HepG2 (cell line): Measurements from ENCODE around the gene EFNA3. TPM values are rescaled to one million over a fixed set of nuclear protein-coding genes. Genes with fewer than 3 reads are reported as not detected.

ENCODE experiments used
- ATAC-seq: fragments of 200-7000 bp; cut with Tn5 transposase; 3 replicates; pipeline ENCODE4 v1.9.1; 2020; ENCODE audit warnings: mild to moderate bottlenecking, moderate library complexity
- BruUV-seq: library from RNA; stranded (reverse); fragments of 400-500 nt; replicated peaks from 2 replicates; lab custom pipeline; 2021; lab: Mats Ljungman, UMichigan
- CTCF ChIA-PET: fragments of 300-600 bp; formaldehyde crosslinking; extraction: SDS; loops from one replicate; lab custom pipeline; 2021; ENCODE audit warnings: low total read pairs, inconsistent platforms, low intra/inter-chr PET ratio; lab: Yijun Ruan, JAX
- POLR2A ChIA-PET: fragments of 350-600 bp; sonication (Branson Sonifier 250); formaldehyde crosslinking; loops from one replicate; lab custom pipeline; 2020; ENCODE audit warnings: antibody characterized with exemption, inconsistent platforms; lab: Yijun Ruan, JAX
- DNase-seq: peaks from one replicate; pipeline ENCODE4 v3.0.0-alpha.2; 2015; ENCODE audit warnings: low spot score
- FAIRE-seq: peaks from 3 replicates; lab custom pipeline; 2011; peaks lifted over from hg19 to GRCh38; lab: Jason Lieb, UNC
- H2AFZ ChIP-seq: one replicate; pipeline ENCODE4 v1.6.1; 2011; ENCODE audit warnings: low read length, inconsistent platforms
- H3K27ac ChIP-seq: fragments of 300-600 bp; 3 replicates; pipeline ENCODE4 v1.8.0; 2011; ENCODE audit warnings: mixed run types, mild to moderate bottlenecking, mixed read lengths, low read length, inconsistent platforms; ENCODE audit not compliant: insufficient read depth; ENCODE audit errors: extremely low read length
- H3K27me3 ChIP-seq, 2 experiments: fragments of 200-600 bp in 1 of 2; 2 replicates in 1 of 2; 3 replicates in 1 of 2; pipeline versions ENCODE4 v1.6.0 to v1.8.0; 2011; ENCODE audit warnings: low read length in 2 of 2, mild to moderate bottlenecking in 2 of 2, moderate library complexity in 2 of 2, inconsistent platforms in 1 of 2; ENCODE audit not compliant: insufficient read depth in 2 of 2, control insufficient read depth in 1 of 2
- H3K36me3 ChIP-seq, 2 experiments: fragments of 200-600 bp in 1 of 2; replicated peaks in 1 of 2; 2 replicates in 1 of 2; 3 replicates in 1 of 2; pipeline versions ENCODE4 v1.5.1 to v1.8.0; 2011; ENCODE audit warnings: low read length in 2 of 2, inconsistent platforms in 1 of 2; ENCODE audit not compliant: insufficient read depth in 2 of 2, control insufficient read depth in 1 of 2
- H3K4me1 ChIP-seq: 2 replicates; pipeline ENCODE4 v1.5.1; 2012; ENCODE audit warnings: low read length, inconsistent platforms; ENCODE audit not compliant: insufficient read depth
- H3K4me2 ChIP-seq: 2 replicates; pipeline ENCODE4 v1.6.0; 2011; ENCODE audit warnings: low read depth, low read length, inconsistent platforms
- H3K4me3 ChIP-seq, 3 experiments: fragments of 200-600 bp in 1 of 3; sonication (generic), shearing (Covaris generic) in 1 of 3; replicated peaks in 1 of 3; 2 replicates each; pipeline ENCODE4 v1.5.1; 2011 to 2016; ENCODE audit warnings: low read length in 3 of 3, inconsistent platforms in 2 of 3, low read depth in 2 of 3, mild to moderate bottlenecking in 2 of 3, control low read depth in 1 of 3, mixed read lengths in 1 of 3; ENCODE audit not compliant: insufficient read depth in 1 of 3
- H3K79me2 ChIP-seq: one replicate; pipeline ENCODE4 v1.6.1; 2011; ENCODE audit warnings: low read length, inconsistent platforms; ENCODE audit not compliant: insufficient read depth
- H3K9ac ChIP-seq: 2 replicates; pipeline ENCODE4 v1.6.0; 2011; ENCODE audit warnings: mild to moderate bottlenecking, low read depth, low read length, inconsistent platforms; ENCODE audit not compliant: insufficient read depth
- H3K9me3 ChIP-seq: 2 replicates; pipeline ENCODE4 v1.5.1; 2012; ENCODE audit warnings: mild to moderate bottlenecking, low read length
- H4K20me1 ChIP-seq: 2 replicates; pipeline ENCODE4 v1.6.0; 2011; ENCODE audit warnings: inconsistent platforms, mild to moderate bottlenecking, low read length, moderate library complexity; ENCODE audit not compliant: insufficient read depth
- AGO2 ChIP-seq: fragments of 200-400 bp; formaldehyde crosslinking; optimal IDR thresholded peaks from 2 replicates; pipeline ENCODE3; 2017; ENCODE audit warnings: mild to moderate bottlenecking, low read depth, low read length, moderate library complexity
- AKAP8 ChIP-seq: sonication (generic); formaldehyde crosslinking; IDR thresholded peaks from 2 replicates; pipeline ENCODE4 v1.5.1; 2020; ENCODE audit warnings: mild to moderate bottlenecking, missing genetic modification reagents
- ERF ChIP-seq: IDR thresholded peaks from 2 replicates; pipeline ENCODE4 v1.6.1; 2018; ENCODE audit warnings: missing biosample characterization, missing genetic modification reagents
- ESRRA ChIP-seq: sonication (generic); formaldehyde crosslinking; IDR thresholded peaks from 2 replicates; pipeline ENCODE4 v1.5.1; 2020; ENCODE audit warnings: mild to moderate bottlenecking, low read depth, missing genetic modification reagents
- ETS1 ChIP-seq: sonication (generic); formaldehyde crosslinking; IDR thresholded peaks from 2 replicates; pipeline ENCODE4 v1.4.0; 2020; ENCODE audit warnings: missing genetic modification reagents
- RFXAP ChIP-seq: sonication (generic); formaldehyde crosslinking; IDR thresholded peaks from 2 replicates; pipeline ENCODE4 v1.4.0; 2020; ENCODE audit warnings: missing genetic modification reagents, borderline replicate concordance
- SATB2 ChIP-seq: sonication (generic); formaldehyde crosslinking; IDR thresholded peaks from 2 replicates; pipeline ENCODE4 v1.5.0; 2020; ENCODE audit warnings: missing genetic modification reagents
- TRAFD1 ChIP-seq: sonication (generic); formaldehyde crosslinking; IDR thresholded peaks from 2 replicates; pipeline ENCODE4 v1.5.1; 2020; ENCODE audit warnings: missing genetic modification reagents, mild to moderate bottlenecking, borderline replicate concordance
- ZBTB4 ChIP-seq: sonication (generic); formaldehyde crosslinking; IDR thresholded peaks from 2 replicates; pipeline ENCODE4 v1.4.0; 2020; ENCODE audit warnings: missing genetic modification reagents, mild to moderate bottlenecking, borderline replicate concordance
- ZIK1 ChIP-seq: sonication (generic); formaldehyde crosslinking; IDR thresholded peaks from 2 replicates; pipeline ENCODE4 v1.5.0; 2020; ENCODE audit warnings: mild to moderate bottlenecking, low read depth, missing genetic modification reagents, borderline replicate concordance
- ZNF441 ChIP-seq: sonication (generic); formaldehyde crosslinking; IDR thresholded peaks from 2 replicates; pipeline ENCODE4 v1.7.0; 2021; ENCODE audit warnings: missing genetic modification reagents, borderline replicate concordance
- ZNF687 ChIP-seq: sonication (generic); formaldehyde crosslinking; IDR thresholded peaks from 2 replicates; pipeline ENCODE4 v1.5.1; 2020; ENCODE audit warnings: mild to moderate bottlenecking, missing genetic modification reagents, moderate library complexity
- WGBS: methylation state at CpG from one replicate; pipeline ENCODE4 v1.1.6; 2017; ENCODE audit warnings: low lambda C conversion rate; 5-methylcytosine and 5-hydroxymethylcytosine counted together
- in situ Hi-C: cut with HindIII; loops from 2 replicates; pipeline ENCODE4 v1.10.0; 2017; ENCODE audit warnings: low pct_unique_long_range_greater_than_20kb; ENCODE audit not compliant: extremely low pct_ligation_motif_present
- intact Hi-C: fragments of 100-400 bp; cut with micrococcal nuclease; formaldehyde crosslinking; loops from one replicate; pipeline ENCODE4 v1.10.0; 2022; ENCODE audit not compliant: unreplicated experiment
- polyA plus RNA-seq, 8 experiments: library from polyadenylated mRNA; depleted of rRNA in 3 of 8; stranded (reverse) in 7 of 8; unstranded in 1 of 8; fragments of >200 nt; fragmentation: Illumina TruSeq in 4 of 8; extraction: Trizol in 4 of 8; gene quantifications; 2 replicates each; pipeline versions ENCODE4 v1.2.1 to v1.2.3, GENCODE V29; 2011 to 2016; ENCODE audit warnings: low read depth in 4 of 8, missing spikeins in 1 of 8, mixed read lengths in 1 of 8; ENCODE audit not compliant: insufficient read depth in 1 of 8
- total RNA-seq, 5 experiments: library from RNA; depleted of rRNA; stranded (reverse); fragments of >200 nt; fragmentation: Illumina TruSeq; extraction: Trizol; gene quantifications; 2 replicates each; pipeline ENCODE4 v1.2.3, GENCODE V29; 2016; ENCODE audit warnings: low read depth in 1 of 5

Gene EFNA3
- total and polyA plus RNA-seq, 2 of the 13 experiments (the other 11 are each of a cell fraction or from before 2014, with no cell fraction given), result 1.0 to 5.7 TPM

GRCh38 chr1:155131285-155131684 lies 52.6 kb downstream of the EFNA3 start (continued):
- no peak for TF ChIP-seq TRAFD1 (CRISPR knock-in tag)
- 0 out of 2 replicates have a peak, but pooled peaks have one; percentile 12 for TF ChIP-seq RFXAP
- TF ChIP-seq AKAP8 (CRISPR knock-in tag), result 0 out of 2 replicates have a peak, but pooled peaks have one; percentile 41
- no peak for TF ChIP-seq ESRRA
- TF ChIP-seq ZIK1 (CRISPR knock-in tag), result no peak
- TF ChIP-seq AGO2, result peak; percentile 40
- no peak for TF ChIP-seq ZNF441 (CRISPR knock-in tag)

GRCh38 chr1:155131856-155132255 lies 53.2 kb downstream of the EFNA3 start:
- ATAC-seq (no peak), DNase-seq (no peak), FAIRE-seq (no peak)
- Histone ChIP-seq H3K27me3 (no peaks in the 10 kb centered on the region; a peak in 1 of 5 replicates), H3K36me3 (peaks cover 17 to 46% of the 10 kb centered on the region in 2 experiments), H3K4me3 (peak overlapping the region; percentile 96 to 99 (median 99)), H3K4me2 (peak overlapping the region; percentile 94), H3K9ac (peak overlapping the region; percentile 99; the same call in 1 of the 2 replicates), H3K79me2 (peaks cover 58% of the 10 kb centered on the region), H2AFZ (no peak overlapping the region), H3K9me3 (no peaks in the 10 kb centered on the region), H3K4me1 (peaks cover 56% of the 10 kb centered on the region), H3K27ac (peak overlapping the region; percentile 100), H4K20me1 (peaks cover 60% of the 10 kb centered on the region)
- ChIA-PET CTCF (no interaction called here), POLR2A (interaction anchor here (1.1 to 3.9 kb wide), 5 partner anchors 8 to 62 kb away, joined by 3 to 28 read pairs (median 5); partner anchors contain the start of genes DPM3 and KRTCAP2)
- in situ Hi-C loops, result no loop called here
- 46% methylated on average over 2 of the region's 2 CpGs for WGBS
- intact Hi-C loops, result no loop called here
- no TSS peak for BruUV-seq
- TF ChIP-seq ZBTB4 (CRISPR knock-in tag) (no peak), ZNF687 (CRISPR knock-in tag) (peak; percentile 43; the same call in 1 of the 2 replicates), ETS1 (CRISPR knock-in tag) (no peak), ERF (CRISPR knock-in tag) (no peak), SATB2 (CRISPR knock-in tag) (no peak)
